Coronary artery (tissue), 2 donors: ENCODE measurements around the gene ANO3.

ENCODE experiments used
- DNase-seq: peaks from one replicate; pipeline ENCODE4 v3.0.0-alpha.2; 2017; ENCODE audit warnings: low spot score
- H3K27ac ChIP-seq, 2 donors: fragments of 200-600 bp; sonication (generic); one replicate each; pipeline ENCODE4 v1.5.1; 2016 to 2019
- H3K4me3 ChIP-seq: fragments of 200-600 bp; sonication (generic); 2 replicates; pipeline ENCODE4 v1.5.1; 2016; ENCODE audit warnings: mild to moderate bottlenecking, moderate library complexity
- CTCF ChIP-seq: fragments of 200-600 bp; sonication (generic); IDR thresholded peaks from one replicate; pipeline ENCODE4 v1.5.1; 2019; ENCODE audit warnings: antibody characterized with exemption

The ANO3 gene

GRCh38 chr11:26558190-26558589 lies 226.3 kb downstream of the ANO3 start:
- TF ChIP-seq CTCF: no peak
- no peak for DNase-seq
- Histone ChIP-seq H3K27ac (no peak overlapping the region), H3K4me3 (no peak overlapping the region)

GRCh38 chr11:26569646-26570045 lies 237.7 kb downstream of the ANO3 start:
- DNase-seq: no peak
- H3K4me3 ChIP-seq: no peak overlapping the region
- no peak overlapping the region for H3K27ac ChIP-seq
- no peak for TF ChIP-seq CTCF

GRCh38 chr11:26571861-26572654 lies 240.1 kb downstream of the ANO3 start, which contains the start of gene MUC15:
Gene MUC15, minus strand, starts transcription at chr11:26572263. Its CDS starts 5,169 bp downstream, at chr11:26567094.
- Histone ChIP-seq H3K4me3 (no peak within 1 kb of the TSS), H3K27ac (no peak within 1 kb of the TSS)
- TF ChIP-seq CTCF: no peak
- no peak for DNase-seq

- Histone ChIP-seq H3K27ac (no peak overlapping the region), H3K4me3 (no peak overlapping the region)
- no peak for TF ChIP-seq CTCF
- DNase-seq: no peak
Observed at GRCh38 chr11:26572770-26573402, 241.0 kb downstream of the ANO3 start.

- TF ChIP-seq CTCF: no peak
- no peak overlapping the region for H3K4me3 ChIP-seq
- no peak overlapping the region for H3K27ac ChIP-seq
- DNase-seq: no peak
Observed at GRCh38 chr11:26573896-26574295, 242.0 kb downstream of the ANO3 start.

GRCh38 chr11:26575946-26576345 lies 244.0 kb downstream of the ANO3 start:
- H3K27ac ChIP-seq: no peak overlapping the region
- no peak for DNase-seq
- no peak for TF ChIP-seq CTCF
- no peak overlapping the region for H3K4me3 ChIP-seq
